ENCODE data around the gene CORT.
"Not testable (repeated sequence)": the region's sequence is repeated elsewhere in the genome, so short reads cannot be mapped to it uniquely, and the experiment has no call there.

The CORT gene

GRCh38 chr1:10440305-10440704, 9.5 kb upstream of the CORT start:
- no peak for DNase-seq

GRCh38 chr1:10440794-10441193, 9.0 kb upstream of the CORT start:
- DNase-seq: no peak

- DNase-seq: no peak
Observed at GRCh38 chr1:10444248-10444647, 5.6 kb upstream of the CORT start.

GRCh38 chr1:10444795-10445397, 4.9 kb upstream of the CORT start:
- DNase-seq: no peak

- no peak for DNase-seq
Observed at GRCh38 chr1:10446790-10447422, 2.9 kb upstream of the CORT start.

- no peak for DNase-seq
Observed at GRCh38 chr1:10450156-10450814, 454 bp downstream of the CORT start.

- no peak for DNase-seq
Observed at GRCh38 chr1:10450836-10451235, 1.0 kb downstream of the CORT start.

- no peak for DNase-seq
Observed at GRCh38 chr1:10451287-10451686, 1.5 kb downstream of the CORT start.

- no peak for DNase-seq
Observed at GRCh38 chr1:10456048-10456447, 6.2 kb downstream of the CORT start.

- DNase-seq: no peak
Observed at GRCh38 chr1:10456661-10457060, 6.8 kb downstream of the CORT start.

GRCh38 chr1:10457462-10457861, 7.6 kb downstream of the CORT start:
- not testable (repeated sequence) for DNase-seq

- DNase-seq: no peak
Observed at GRCh38 chr1:10457875-10458274, 8.0 kb downstream of the CORT start.

- DNase-seq: no peak
Observed at GRCh38 chr1:10459184-10459583, 9.4 kb downstream of the CORT start.

GRCh38 chr1:10467078-10467477, 17.2 kb downstream of the CORT start:
- DNase-seq: no peak

GRCh38 chr1:10470043-10470442, 20.2 kb downstream of the CORT start:
- DNase-seq: no peak

- no peak for DNase-seq
Observed at GRCh38 chr1:10471411-10472219, 21.8 kb downstream of the CORT start.

GRCh38 chr1:10472220-10473144, 22.7 kb downstream of the CORT start, which contains the start of gene DFFA:
Gene DFFA, minus strand, starts transcription at chr1:10472529. Its CDS starts 71 bp downstream, at chr1:10472458.
- DNase-seq: peak; percentile 95

GRCh38 chr1:10473145-10473765, 23.4 kb downstream of the CORT start:
- no peak for DNase-seq

GRCh38 chr1:10474309-10474612, 24.4 kb downstream of the CORT start:
- DNase-seq: not testable (repeated sequence)

- peak; percentile 80 for DNase-seq
Observed at GRCh38 chr1:10474613-10475507, 25.0 kb downstream of the CORT start, which contains the start of gene PEX14. Gene PEX14, plus strand, starts transcription at chr1:10474950. Its CDS starts 17 bp downstream, at chr1:10474967.

GRCh38 chr1:10475510-10475909, 25.7 kb downstream of the CORT start:
- DNase-seq: no peak
